ENCODE data around the gene SULT1E1.
"Not testable (repeated sequence)": the region's sequence is repeated elsewhere in the genome, so short reads cannot be mapped to it uniquely, and the experiment has no call there.

SULT1E1 gene

DNA sequence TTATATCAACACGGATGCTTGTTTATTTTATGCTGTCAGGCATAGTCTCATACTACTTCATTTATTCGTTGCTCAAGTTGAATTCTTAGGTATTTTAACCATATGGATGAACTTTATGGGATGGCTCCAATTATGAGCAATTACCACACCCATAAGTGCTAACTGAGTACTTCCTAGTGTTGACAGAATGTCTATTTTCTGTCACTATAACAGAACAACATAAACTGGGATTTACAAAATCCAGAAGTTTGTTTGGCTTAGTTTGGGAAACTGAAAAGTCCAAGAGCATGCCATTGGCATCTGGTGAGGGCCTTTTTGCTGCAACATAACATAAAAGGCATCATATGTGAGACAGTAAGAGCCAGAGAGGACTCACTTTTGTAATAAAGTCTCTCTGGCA, 21.0 kb downstream of the SULT1E1 start:
- DNase-seq, result no peak

DNA sequence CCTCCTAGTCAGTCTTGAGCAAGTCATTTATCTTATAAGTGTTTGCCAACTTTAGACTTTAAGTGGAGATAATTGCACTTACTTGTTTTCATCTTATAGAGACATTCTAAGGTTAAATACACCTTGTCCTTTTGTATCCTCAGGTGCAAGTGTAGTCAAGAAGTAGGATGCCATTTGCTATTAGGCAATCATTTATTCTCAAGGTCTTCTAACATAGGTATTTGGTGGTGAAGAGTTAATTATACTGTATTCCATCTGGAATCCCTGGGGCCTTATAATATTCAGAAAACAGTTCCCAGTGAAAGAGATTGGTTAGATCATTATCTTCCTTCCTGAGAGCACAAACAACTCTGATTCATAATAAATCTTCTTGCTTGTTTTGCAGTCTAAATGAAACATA, 23.7 kb downstream of the SULT1E1 start:
- DNase-seq, result no peak

DNA sequence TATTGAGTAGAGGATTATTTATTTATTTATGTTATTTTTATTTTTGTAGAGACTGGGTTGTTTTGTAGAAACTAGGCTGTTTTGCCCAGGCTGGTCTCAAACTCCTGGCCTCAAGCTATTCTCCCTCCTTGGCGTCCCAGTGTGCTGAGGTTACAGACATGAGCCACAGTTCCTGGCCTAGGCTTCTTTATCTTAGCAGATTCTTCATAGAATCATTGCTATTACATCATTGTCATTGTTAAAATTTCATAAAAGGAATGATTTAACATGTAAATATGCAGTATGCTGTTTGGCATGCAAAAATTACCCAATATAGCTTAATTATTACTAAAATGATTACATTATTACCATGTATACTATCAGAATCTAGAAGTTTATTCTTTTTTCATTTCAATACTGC, 24.2 kb downstream of the SULT1E1 start:
- no peak for DNase-seq

DNA sequence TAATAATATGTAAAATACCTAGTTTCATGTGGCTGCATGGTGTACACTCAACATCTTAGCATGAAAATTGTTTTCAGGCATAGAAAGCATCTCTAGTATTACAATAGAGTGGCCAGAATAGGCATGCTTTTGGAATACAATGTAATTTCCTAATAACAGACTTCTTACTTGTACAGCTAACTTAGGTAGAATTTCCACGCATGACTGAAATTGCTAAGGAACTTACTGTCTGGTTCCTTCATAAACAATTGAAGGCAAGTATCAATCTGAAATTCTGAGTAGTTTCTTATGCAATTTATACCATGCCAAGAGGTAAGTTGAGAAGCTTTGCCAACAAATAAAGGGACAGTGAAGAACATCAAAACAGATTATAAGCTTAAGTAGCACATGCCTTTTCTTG, 26.7 kb downstream of the SULT1E1 start:
- DNase-seq, result no peak

DNA sequence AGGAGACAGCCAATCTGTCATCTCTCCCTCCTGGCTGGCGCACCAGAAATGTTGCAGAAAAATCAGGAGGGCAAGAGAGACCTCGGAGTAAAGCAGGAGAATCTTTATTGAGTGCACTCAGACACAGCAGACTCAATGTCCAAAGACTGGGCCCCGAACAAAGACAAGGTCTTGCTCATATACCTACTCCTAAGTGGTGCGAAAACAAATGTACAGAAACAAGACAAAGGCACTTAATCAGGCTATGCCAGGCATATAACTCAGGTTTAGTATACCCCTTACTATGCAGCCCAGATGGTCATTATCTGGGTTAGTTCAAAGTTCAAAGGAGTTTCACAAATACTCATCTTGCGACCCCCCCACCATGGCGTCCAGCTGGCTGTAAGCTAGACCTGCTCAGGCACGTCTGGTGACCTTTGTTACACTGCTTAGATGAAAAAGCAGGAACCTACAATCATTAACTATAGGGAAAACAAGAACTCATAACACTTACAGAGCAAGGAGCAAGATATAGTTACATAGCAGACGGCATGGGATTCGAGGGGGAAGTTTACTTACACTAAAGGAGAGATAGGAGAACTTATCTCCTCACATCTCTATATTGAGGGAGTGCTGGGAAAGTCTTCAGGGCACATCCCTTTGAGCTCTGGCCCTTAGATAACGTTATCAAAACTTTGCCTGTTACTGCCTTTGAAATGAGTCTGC, 27.5 kb downstream of the SULT1E1 start:
- no peak for DNase-seq

DNA sequence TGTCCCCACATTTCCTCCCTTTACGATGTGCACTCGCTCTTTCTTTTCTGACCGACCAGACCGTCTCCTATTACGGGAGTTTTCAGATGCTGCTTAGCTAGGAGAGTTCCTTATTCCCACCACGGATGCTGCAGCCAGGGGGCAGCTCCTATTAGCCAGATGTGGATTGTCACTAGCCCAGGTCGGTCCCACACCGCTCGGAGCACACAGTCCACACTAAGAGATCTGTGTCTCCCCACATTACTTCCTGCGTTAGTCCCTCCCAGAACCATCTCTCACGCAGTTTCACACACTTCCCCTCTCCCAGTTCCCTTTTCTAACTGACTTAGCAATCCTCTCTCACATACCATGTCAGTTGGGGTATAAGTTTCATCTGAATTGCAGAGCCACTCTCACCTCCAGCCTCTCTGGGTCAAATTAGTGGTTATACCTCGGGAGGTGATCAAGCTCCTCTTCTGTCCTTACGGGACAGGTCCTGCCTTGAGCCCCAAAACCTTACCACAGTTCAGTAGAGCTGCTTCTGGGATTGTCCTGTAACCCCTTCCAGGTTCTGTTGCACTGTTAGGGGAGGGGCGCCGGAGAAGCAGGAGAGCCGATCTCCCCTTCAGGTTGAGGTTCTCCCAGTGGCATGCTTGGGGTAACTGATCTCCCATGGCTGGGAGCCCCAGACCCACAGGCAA, 28.2 kb downstream of the SULT1E1 start:
- peak in 2 of 14 donors; percentile 9 to 10 for DNase-seq

DNA sequence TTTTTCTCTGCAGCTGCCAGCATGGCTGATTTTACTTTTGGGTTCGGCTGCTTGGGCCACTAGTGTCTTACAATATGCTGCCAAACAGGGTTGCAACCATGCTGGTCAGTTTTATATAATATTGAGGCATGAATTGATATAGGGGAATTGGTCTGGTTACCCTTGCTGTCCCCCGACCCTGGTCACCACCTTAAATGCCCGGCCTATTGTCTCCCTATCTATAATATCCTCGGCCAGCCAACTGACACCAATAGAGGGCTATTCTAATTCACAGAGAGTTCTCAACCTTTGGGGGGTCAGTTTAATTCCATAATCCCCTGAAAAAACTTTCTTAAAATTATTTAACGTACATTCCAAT, 28.7 kb downstream of the SULT1E1 start:
- no peak for DNase-seq

DNA sequence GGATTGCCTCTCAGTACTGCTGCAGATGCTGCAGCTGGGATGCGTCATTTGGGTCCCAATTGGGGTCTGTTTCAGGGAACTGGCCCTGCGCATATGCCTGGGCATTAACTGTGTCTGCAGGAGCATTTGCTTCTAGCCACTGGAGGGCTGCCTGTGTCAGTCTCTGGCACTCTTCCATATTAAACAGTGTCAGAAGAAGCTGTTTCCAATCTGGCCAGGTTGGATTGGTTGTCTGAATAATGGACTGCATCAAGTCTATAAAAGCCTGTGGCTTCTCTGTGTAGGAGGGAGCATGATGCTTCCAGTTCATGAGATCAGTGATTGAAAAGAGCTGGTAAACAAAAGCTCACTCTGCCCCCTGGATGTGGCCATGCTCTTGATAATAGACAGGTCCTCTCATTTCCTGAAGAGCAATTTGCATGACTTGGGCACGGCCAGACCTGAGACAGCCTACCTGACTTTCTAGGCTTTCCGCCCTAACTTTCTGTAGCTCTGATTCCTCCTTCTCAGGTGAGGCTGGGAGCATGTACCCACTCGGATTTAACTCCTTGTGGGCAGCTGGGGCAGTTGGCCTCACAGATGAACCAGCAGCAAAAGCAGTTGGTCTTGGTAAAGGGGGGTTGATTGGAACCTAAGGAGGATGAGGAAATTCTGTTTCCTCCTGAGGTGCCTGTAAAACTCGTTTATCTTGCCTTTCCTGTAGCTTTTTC, 29.2 kb downstream of the SULT1E1 start:
- DNase-seq, result no peak

DNA sequence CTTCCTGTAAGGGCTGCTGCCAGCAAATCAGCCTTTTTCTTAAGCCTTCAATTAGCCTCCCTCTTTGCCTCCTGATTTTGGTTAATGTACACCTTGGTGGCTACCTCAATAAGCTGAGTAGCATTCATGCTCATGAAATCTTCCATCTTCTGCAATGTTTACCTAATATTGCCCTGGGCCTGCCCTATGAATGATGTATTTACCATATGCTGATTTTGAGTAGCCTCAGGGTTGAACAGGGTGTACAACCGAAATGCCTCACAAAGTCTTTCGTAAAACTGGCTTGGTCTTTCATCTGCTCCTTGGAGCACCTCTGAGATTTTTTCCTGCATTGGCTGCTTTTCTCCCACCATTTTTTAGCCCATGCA, 29.8 kb downstream of the SULT1E1 start:
- DNase-seq, result no peak

DNA sequence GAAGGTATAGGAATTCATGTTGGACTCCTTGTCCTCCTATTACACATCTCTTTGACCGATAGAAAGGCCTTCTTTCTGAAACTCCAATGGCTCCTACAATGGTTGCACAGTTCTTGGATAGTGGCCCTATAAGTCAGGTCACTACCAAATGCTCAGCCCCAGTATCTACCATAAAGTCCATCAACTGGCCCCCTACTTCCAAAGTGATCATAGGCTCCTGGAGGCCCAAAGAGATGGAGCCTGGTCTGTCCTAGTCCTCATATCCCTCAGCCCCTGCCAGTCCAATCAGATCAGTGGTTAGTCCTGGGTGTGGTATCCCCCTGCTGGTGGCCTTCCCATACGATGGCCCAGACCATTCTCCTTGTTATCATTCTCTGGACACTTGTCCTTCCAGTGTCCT, 30.3 kb downstream of the SULT1E1 start:
- DNase-seq, result no peak

DNA sequence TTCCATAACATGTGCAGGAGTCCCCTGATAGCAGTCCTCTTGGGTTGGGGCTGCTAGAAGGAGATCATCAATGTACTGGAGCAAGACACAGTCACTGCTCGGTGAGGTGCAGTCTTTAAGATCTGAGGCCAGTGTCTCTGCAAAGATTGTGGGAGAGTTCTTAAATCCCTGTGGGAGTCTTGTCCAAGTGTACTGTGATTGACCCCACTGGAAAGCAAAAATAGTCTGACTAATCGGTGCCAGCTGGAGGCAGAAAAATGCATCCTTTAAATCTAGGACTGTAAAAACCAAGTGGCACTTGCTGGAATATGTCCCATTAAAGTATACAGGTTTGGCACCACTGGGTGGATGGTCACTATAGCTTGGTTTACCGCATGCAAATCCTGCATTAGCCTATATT, 31.1 kb downstream of the SULT1E1 start:
- DNase-seq, result no peak

DNA sequence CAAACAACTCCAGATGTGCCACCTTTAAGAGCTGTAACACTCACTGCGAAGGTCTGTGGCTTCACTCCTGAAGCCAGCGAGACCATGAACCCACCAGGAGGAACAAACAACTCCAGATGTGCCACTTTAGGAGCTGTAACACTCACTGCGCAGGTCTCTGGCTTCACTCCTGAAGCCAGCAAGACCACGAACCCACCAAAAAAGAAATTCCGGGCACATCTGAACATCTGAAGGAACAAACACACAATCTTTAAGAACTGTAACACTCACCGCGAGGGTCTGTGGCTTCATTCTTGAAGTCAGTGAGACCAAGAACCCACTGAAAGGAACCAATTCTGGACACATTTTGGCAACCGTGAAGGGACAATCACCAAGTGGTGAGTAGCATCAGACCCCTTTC, 34.9 kb downstream of the SULT1E1 start:
- not testable (repeated sequence) for DNase-seq

DNA sequence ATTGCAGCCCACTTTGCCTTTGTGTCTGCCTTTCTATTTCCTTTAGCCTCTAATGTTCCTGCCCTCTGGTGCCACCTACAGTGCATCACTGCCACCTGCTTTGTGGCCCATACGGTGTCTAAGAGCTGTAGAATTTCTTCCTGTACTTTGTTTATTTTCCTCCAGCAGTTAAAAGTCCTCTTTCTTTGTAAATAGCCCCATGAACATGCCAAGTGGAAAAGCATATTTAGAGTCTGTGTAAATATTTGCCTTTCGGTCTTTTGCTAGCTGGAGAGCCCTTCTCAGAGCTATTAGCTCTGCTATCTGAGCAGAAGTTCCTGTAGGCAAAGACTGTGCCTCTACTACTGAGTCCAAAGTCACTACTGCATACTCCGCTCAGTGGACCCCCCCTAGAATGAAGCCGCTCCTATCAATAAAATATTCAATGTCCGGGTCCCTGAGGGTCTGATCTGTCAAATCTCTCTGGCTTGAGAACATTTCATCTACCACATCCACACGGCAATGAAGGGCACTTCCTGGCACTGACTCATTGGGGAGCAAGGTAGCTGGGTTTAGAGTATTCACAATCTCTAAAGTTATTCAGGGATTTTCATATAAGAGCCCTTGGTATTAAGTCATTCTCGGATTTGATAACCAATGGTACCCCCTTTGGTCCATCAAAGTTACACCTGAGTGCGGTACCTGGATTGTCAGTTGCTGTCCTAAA, 36.3 kb downstream of the SULT1E1 start:
- DNase-seq, result no peak

DNA sequence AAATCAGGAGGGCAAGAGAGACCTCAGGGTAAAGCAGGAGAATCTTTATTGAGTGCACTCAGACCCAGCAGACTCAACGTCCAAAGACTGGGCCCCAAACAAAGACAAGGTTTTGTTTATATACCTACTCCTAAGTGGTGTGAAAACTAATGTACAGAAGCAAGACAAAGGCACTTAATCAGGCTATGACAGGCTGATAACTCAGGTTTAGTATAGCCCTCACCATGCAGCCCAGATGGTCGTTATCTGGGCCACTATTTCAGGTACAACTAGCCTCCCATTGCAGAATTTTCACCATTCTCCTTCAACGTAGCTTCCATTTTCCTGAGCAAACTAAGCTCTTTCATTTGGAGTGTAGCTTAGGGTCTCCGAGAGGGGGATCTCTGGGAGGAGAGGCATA, 36.9 kb downstream of the SULT1E1 start:
- no peak for DNase-seq

DNA sequence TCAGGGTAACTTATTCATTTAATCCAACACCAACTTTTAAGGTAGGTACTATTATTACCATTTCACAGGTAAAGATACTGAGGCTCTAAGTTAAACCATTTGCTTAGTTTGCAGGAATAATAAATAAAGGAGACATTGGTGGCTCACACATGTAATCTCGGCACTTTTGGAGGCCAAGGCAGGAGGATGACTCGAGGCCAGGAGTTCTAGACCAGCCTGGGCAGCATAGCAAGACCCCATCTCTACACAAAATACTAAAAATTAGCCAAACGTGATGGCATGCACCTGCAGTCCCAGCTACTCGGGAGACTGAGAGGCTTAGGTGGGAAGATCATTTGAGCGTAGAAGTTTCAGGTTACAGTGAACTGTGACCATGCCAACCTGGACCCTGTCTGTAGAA, 37.7 kb downstream of the SULT1E1 start:
- DNase-seq, result no peak

DNA sequence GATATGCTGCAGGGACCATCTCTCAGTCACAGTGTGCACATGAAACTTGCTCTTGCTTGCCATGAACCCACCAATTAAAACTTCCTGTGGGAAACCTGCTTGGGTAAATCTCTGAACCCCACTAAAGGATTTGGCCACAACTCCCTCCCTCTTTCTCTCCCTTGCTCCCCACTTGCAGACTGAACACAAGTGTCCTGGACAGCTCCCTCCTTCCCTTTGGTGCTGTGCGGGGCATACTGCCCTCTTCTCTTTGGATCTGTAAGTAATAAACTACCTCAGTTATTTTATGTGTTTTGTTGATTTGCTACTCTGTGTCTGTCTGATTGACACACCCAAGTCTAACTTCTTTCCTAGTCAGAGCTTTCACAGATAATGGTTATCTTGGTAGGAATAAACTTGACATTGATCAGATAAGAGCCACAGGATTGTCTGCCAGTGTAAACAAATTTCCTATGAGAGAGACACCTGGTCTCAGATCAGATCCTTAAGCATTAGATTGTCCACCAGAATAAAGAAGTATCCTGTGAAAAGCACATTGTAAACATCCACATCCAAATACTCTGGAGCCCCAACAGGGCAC, 41.8 kb downstream of the SULT1E1 start:
- DNase-seq, result no peak

DNA sequence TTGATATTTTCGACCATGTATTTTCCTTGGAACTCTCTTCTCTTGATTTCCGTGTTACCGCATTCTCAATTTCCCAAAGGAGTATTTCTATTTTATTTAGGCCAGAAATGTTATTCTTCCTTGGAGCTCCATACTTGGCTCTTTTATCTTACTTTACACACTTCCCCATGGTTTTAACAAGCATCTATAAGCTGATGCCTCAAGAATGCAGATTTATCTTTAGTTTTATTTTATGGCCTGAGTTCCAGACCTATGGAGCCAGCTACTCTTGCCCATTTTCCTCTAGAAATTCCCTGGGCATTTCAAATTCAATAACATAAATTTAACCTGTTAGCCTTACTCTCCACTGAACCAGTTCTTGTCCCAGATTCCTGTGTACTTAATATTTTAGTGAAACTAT, 43.7 kb downstream of the SULT1E1 start:
- DNase-seq, result no peak

DNA sequence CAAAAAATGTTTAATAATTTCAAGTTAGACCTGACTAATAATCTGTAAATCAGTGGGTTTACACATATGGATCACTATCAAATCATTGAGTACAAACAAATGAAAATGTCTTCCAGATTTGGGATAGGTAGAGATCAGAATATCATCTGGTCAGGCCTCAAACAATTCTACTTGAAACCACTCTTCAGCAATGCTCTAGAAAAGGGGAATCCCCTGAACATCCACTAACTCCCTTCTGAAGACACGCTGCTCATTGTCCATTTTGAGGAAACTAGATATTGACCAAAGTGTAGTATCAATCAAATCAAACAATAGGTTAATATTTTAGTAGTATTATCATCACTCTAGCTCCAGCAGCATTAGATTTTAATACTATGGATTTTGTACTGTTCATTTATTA, 46.3 kb downstream of the SULT1E1 start:
- DNase-seq, result no peak

DNA sequence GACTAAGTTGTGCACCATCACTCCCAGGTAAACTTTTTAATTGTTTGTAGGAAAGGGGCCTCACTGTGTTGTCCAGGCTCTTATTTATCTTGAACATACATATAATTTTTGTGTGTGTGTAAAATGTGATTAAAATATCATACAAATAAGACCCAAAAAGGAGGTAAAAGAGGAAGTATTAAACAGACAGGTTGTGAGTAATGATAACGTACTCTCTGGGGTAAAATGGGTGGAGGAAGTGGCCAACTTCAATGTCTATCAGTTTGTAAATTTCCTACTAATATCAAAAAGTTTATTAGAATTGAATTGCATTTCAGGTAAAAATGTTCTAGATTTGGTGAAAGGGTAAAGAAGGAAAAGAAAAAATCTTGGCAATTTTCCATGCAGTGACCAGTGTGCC, 48.8 kb downstream of the SULT1E1 start:
- DNase-seq, result no peak

DNA sequence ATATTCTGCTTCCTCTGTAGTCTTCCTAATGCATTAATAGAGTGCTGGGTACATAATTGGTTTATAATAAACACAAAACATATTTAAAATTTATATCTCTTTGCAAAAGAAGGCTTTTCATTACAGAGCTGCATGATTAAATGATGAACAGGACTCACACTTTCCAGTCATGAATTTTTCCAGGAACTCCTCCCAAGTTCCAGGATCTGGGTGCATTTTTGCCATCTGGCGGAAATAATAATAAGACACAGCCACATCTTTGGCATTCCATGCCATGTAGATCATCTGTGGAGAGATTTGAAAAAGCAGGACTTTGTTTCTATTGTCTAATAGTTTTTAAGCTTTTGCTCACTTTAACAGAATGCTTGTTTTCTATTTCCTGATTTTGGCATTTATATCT, 59.3 kb downstream of the SULT1E1 start:
- DNase-seq, result no peak

DNA sequence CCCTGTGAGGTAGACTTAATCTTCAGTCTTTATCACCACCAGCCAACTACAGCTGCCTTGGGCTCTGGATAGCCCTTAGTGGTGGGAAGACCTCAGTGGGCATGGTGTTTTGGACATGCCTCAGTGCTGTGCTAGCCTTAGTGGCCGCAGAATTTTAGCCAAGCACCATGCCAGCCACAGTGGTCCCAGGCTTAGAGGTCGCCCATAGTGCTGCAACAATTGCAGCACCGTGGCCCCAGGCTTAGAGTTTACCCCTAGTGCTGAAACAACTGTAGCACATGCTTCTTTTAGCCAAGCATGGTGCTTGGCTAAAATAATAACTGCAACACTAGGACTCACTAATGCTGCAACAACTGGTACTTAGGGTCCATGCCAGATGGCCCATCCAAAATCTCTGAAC, 60.6 kb downstream of the SULT1E1 start:
- no peak for DNase-seq

DNA sequence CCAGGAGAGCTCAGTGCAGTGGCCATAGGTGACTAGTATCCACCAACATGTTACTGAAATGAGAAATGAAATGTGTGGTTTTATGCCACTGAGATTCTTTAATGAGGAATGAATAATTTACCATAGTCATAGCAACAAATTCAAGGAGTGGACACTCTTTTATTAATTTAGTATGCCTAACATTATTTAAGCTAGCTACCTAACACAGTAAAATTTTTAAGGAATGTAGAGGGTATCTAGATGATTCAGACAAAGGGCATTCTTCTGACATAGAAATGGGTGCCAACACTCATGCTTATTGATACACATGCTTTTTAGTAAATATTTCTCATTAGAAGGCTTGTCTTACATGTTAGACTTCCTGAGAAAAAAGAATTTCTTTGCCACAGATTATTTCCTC, 66.2 kb downstream of the SULT1E1 start:
- no peak for DNase-seq

All from C1 segment of cervical spinal cord (tissue), 14 donors.